ENCODE data around the gene KRT72. TPM values are rescaled to one million over a fixed set of nuclear protein-coding genes. Genes with fewer than 3 reads are reported as not detected.

The KRT72 gene
- total and polyA plus RNA-seq, 2 donors: not detected

DNA sequence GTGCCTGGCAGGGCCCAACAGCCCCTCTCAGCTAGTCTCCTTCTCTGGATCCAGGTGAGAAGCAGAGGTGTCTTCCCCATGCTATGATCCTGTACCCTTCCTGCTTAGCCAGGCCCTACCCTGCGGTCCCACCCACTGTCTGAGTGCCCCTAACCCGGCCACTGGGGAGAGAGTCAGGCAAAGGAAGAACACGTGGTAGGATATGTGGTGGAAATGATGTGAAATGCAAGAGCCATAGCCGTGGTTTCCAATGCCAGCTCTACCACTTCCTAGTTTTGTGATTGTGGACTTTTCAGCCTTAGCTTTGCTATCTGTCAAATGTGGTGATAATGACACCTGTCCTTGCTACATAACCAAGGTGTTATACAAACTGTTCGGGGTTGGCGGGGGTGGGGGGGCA, 34.9 kb upstream of the KRT72 start:
- no peak for DNase-seq (ENCODE audit: extremely low spot score)
- WGBS: 76% methylated on average over 6 of the region's 6 CpGs
- Histone ChIP-seq H3K36me3 (ENCODE audit: insufficient read depth) (no peaks in the 10 kb centered on the region), H3K4me1 (ENCODE audit: insufficient read depth) (no peaks in the 10 kb centered on the region), H3K27ac (ENCODE audit: low read depth) (no peak overlapping the region), H3K4me3 (ENCODE audit: low read depth, low read length) (no peak overlapping the region)

DNA sequence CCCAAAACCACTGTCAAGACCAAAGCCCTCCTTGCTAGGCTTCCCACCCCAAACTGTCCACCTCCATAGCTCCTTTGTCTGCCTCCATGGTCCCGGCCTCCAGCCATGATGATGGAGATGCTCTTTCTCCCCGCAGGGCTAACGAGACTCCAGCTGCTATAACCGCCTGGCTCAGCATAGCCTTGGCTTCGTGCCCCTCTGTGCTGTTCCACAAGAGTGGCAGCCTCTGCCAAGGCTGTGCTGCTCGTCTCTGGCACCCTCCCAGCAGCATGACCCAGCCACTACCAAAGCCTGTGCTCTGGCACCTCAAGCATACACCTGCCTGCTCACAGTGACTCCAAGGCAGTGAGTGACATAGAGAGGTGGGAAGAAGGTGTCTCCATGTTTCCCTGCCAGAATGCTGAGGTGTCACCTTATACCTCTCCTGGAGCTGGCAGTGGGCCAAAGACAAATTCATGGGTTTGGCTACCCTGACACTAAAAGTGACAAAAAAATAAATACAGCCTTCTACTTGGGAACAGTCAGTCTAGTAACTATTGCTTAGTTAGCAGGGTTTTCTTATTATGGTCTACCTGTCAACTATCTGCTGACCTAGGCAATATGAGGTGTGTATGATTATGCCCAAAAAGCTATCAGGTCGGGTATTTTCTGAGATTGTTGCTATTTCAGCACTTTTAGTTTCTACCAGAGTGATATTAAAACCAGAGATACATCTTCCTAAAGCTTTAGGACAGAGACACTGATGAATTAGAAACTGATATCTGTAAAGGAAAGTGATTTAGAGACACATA, 33.2 kb upstream of the KRT72 start:
- WGBS: 63% methylated on average over 7 of the region's 7 CpGs

DNA sequence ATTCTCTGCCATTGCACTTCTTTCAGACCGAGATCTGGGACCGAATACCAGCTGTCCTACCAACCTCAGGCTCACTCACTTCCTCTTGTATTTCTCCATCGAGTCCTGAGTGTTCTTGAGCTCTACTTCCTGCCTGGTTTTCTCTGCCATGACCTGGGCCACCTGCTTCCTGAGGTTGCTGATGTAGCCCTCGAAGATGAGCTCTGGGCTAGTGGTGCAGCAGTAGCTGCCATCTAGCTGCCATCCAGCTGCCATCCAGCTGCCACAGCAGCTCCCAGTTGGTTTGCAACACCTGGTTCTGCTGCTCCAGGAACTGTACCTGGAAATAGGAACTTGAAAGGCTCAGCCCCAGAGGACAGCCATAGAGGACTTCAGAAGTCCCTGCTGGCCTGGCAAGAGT, 32.1 kb upstream of the KRT72 start:
- DNase-seq (ENCODE audit: extremely low spot score): no peak
- Histone ChIP-seq H3K4me1 (ENCODE audit: insufficient read depth) (no peaks in the 10 kb centered on the region), H3K27ac (ENCODE audit: low read depth) (no peak overlapping the region), H3K4me3 (ENCODE audit: low read depth, low read length) (no peak overlapping the region), H3K36me3 (ENCODE audit: insufficient read depth) (no peaks in the 10 kb centered on the region)
- 56% methylated on average over 4 of the region's 4 CpGs for WGBS

More for the DNA sequence above, 33.2 kb upstream of the KRT72 start:
- Histone ChIP-seq H3K27ac (ENCODE audit: low read depth) (no peak overlapping the region), H3K36me3 (ENCODE audit: insufficient read depth) (no peaks in the 10 kb centered on the region), H3K4me1 (ENCODE audit: insufficient read depth) (no peaks in the 10 kb centered on the region), H3K4me3 (ENCODE audit: low read depth, low read length) (no peak overlapping the region)
- DNase-seq (ENCODE audit: extremely low spot score): no peak

DNA sequence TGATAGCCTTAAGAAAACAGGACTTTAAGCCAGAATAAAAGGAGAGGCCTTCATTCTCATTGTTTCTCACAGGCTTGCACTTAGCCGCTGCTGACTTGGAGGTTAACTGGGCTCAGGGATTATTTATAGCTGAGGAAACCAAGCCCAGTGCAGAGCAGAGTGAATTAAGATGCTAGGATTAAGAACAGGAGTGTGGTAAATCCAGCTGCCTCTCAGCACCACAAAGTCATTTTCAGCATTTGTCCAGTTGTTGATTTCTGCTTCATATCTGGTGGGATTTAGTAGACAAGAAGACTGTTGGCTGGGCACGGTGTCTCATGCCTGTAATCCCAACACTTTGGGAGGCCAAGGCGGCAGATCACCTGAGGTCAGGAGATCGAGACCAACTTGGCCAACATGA, 31.4 kb upstream of the KRT72 start:
- H3K36me3 ChIP-seq (ENCODE audit: insufficient read depth): no peaks in the 10 kb centered on the region
- H3K27ac ChIP-seq (ENCODE audit: low read depth): no peak overlapping the region
- no peaks in the 10 kb centered on the region for H3K4me1 ChIP-seq (ENCODE audit: insufficient read depth)
- WGBS: 50% methylated on average over 4 of the region's 4 CpGs
- DNase-seq (ENCODE audit: extremely low spot score): no peak
- H3K4me3 ChIP-seq (ENCODE audit: low read depth, low read length): no peak overlapping the region

- H3K4me3 ChIP-seq (ENCODE audit: low read depth, low read length): no peak overlapping the region
- H3K4me1 ChIP-seq (ENCODE audit: insufficient read depth): no peaks in the 10 kb centered on the region
- no peak for DNase-seq (ENCODE audit: extremely low spot score)
- H3K27ac ChIP-seq (ENCODE audit: low read depth): no peak overlapping the region
- WGBS: 79% methylated on average over 6 of the region's 6 CpGs
- H3K36me3 ChIP-seq (ENCODE audit: insufficient read depth): no peaks in the 10 kb centered on the region
Observed at GRCh38 chr12:52631676-52632459, 30.6 kb upstream of the KRT72 start.

- Histone ChIP-seq H3K36me3 (ENCODE audit: insufficient read depth) (no peaks in the 10 kb centered on the region), H3K27ac (ENCODE audit: low read depth) (no peak overlapping the region), H3K4me1 (ENCODE audit: insufficient read depth) (no peaks in the 10 kb centered on the region), H3K4me3 (ENCODE audit: low read depth, low read length) (no peak overlapping the region)
- 66% methylated on average over 4 of the region's 4 CpGs for WGBS
- no peak for DNase-seq (ENCODE audit: extremely low spot score)
Observed at GRCh38 chr12:52631264-52631663, 30.0 kb upstream of the KRT72 start.

- DNase-seq (ENCODE audit: extremely low spot score): no peak
- Histone ChIP-seq H3K4me3 (ENCODE audit: low read depth, low read length) (no peak overlapping the region), H3K4me1 (ENCODE audit: insufficient read depth) (no peaks in the 10 kb centered on the region), H3K27ac (ENCODE audit: low read depth) (no peak overlapping the region), H3K36me3 (ENCODE audit: insufficient read depth) (no peaks in the 10 kb centered on the region)
- WGBS: 80% methylated on average over 4 of the region's 4 CpGs
Observed at GRCh38 chr12:52630599-52631200, 29.4 kb upstream of the KRT72 start.

GRCh38 chr12:52630008-52630500, 28.8 kb upstream of the KRT72 start:
- Histone ChIP-seq H3K4me3 (ENCODE audit: low read depth, low read length) (no peak overlapping the region), H3K36me3 (ENCODE audit: insufficient read depth) (no peaks in the 10 kb centered on the region), H3K27ac (ENCODE audit: low read depth) (no peak overlapping the region), H3K4me1 (ENCODE audit: insufficient read depth) (no peaks in the 10 kb centered on the region)
- no peak for DNase-seq (ENCODE audit: extremely low spot score)
- WGBS: 85% methylated on average over 7 of the region's 7 CpGs

GRCh38 chr12:52629281-52630007, 28.2 kb upstream of the KRT72 start:
- H3K4me1 ChIP-seq (ENCODE audit: insufficient read depth): no peaks in the 10 kb centered on the region
- no peak for DNase-seq (ENCODE audit: extremely low spot score)
- 90% methylated on average over 12 of the region's 12 CpGs for WGBS
- no peak overlapping the region for H3K27ac ChIP-seq (ENCODE audit: low read depth)
- no peak overlapping the region for H3K4me3 ChIP-seq (ENCODE audit: low read depth, low read length)
- H3K36me3 ChIP-seq (ENCODE audit: insufficient read depth): no peaks in the 10 kb centered on the region

- Histone ChIP-seq H3K4me1 (ENCODE audit: insufficient read depth) (no peaks in the 10 kb centered on the region), H3K4me3 (ENCODE audit: low read depth, low read length) (no peak overlapping the region), H3K36me3 (ENCODE audit: insufficient read depth) (no peaks in the 10 kb centered on the region), H3K27ac (ENCODE audit: low read depth) (no peak overlapping the region)
- WGBS: 90% methylated on average over 2 of the region's 2 CpGs
- DNase-seq (ENCODE audit: extremely low spot score): no peak
Observed at GRCh38 chr12:52628841-52629240, 27.6 kb upstream of the KRT72 start.

GRCh38 chr12:52628111-52628507, 26.8 kb upstream of the KRT72 start:
- no peaks in the 10 kb centered on the region for H3K36me3 ChIP-seq (ENCODE audit: insufficient read depth)
- WGBS: 86% methylated on average over 4 of the region's 4 CpGs
- H3K4me1 ChIP-seq (ENCODE audit: insufficient read depth): no peaks in the 10 kb centered on the region
- no peak overlapping the region for H3K27ac ChIP-seq (ENCODE audit: low read depth)
- H3K4me3 ChIP-seq (ENCODE audit: low read depth, low read length): no peak overlapping the region
- DNase-seq (ENCODE audit: extremely low spot score): no peak

- DNase-seq (ENCODE audit: extremely low spot score): no peak
- H3K4me3 ChIP-seq (ENCODE audit: low read depth, low read length): no peak overlapping the region
- no peak overlapping the region for H3K27ac ChIP-seq (ENCODE audit: low read depth)
- H3K36me3 ChIP-seq (ENCODE audit: insufficient read depth): no peaks in the 10 kb centered on the region
- WGBS: 74% methylated on average over 2 of the region's 2 CpGs
- no peaks in the 10 kb centered on the region for H3K4me1 ChIP-seq (ENCODE audit: insufficient read depth)
Observed at GRCh38 chr12:52627395-52628110, 26.3 kb upstream of the KRT72 start.

GRCh38 chr12:52622349-52622748, 21.1 kb upstream of the KRT72 start:
- no peak overlapping the region for H3K4me3 ChIP-seq (ENCODE audit: low read depth, low read length)
- H3K36me3 ChIP-seq (ENCODE audit: insufficient read depth): no peaks in the 10 kb centered on the region
- no peaks in the 10 kb centered on the region for H3K4me1 ChIP-seq (ENCODE audit: insufficient read depth)
- 78% methylated on average over 5 of the region's 5 CpGs for WGBS
- no peak overlapping the region for H3K27ac ChIP-seq (ENCODE audit: low read depth)
- DNase-seq (ENCODE audit: extremely low spot score): no peak
